WTC11 (cell line): ENCODE measurements around the gene NEDD4L.
"Not testable (repeated sequence)": the region's sequence is repeated elsewhere in the genome, so short reads cannot be mapped to it uniquely, and the experiment has no call there.

Source experiments
- ATF1 ChIP-seq: sonication (generic); formaldehyde crosslinking; IDR thresholded peaks from 2 replicates; pipeline ENCODE4 v1.8.1; 2023; ENCODE audit warnings: mild to moderate bottlenecking, moderate library complexity, missing genetic modification reagents
- CBFB ChIP-seq: sonication (generic); formaldehyde crosslinking; IDR thresholded peaks from 2 replicates; pipeline ENCODE4 v1.8.1; 2022; ENCODE audit warnings: mild to moderate bottlenecking, low read depth, missing genetic modification reagents
- NFYB ChIP-seq: sonication (generic); formaldehyde crosslinking; conservative IDR thresholded peaks from 2 replicates; pipeline ENCODE4 v1.8.0; 2022; ENCODE audit warnings: low read depth, missing genetic modification reagents
- SP1 ChIP-seq: sonication (generic); formaldehyde crosslinking; conservative IDR thresholded peaks from 2 replicates; pipeline ENCODE4 v1.8.1; 2022; ENCODE audit warnings: missing genetic modification reagents
- TEAD1 ChIP-seq: sonication (generic); formaldehyde crosslinking; IDR thresholded peaks from 2 replicates; pipeline ENCODE4 v1.8.0; 2022; ENCODE audit warnings: mild to moderate bottlenecking, missing genetic modification reagents
- TF ChIP-seq, protein P1 (sequence below): fragments of 200-600 bp; IDR thresholded peaks from 2 replicates; pipeline ENCODE4 v1.8.0; 2022; ENCODE audit warnings: antibody characterized with exemption
- TF ChIP-seq, protein P2 (sequence below): sonication (generic); formaldehyde crosslinking; IDR thresholded peaks from 2 replicates; pipeline ENCODE4 v1.8.0; 2022; ENCODE audit warnings: mild to moderate bottlenecking, missing genetic modification reagents
- TF ChIP-seq, protein P3 (sequence below): sonication (generic); formaldehyde crosslinking; IDR thresholded peaks from 2 replicates; pipeline ENCODE4 v1.8.1; 2022; ENCODE audit warnings: low read depth, mild to moderate bottlenecking, moderate library complexity, missing genetic modification reagents, borderline replicate concordance
- TF ChIP-seq, protein P4 (sequence below): sonication (generic); formaldehyde crosslinking; IDR thresholded peaks from 2 replicates; pipeline ENCODE4 v1.8.0; 2022; ENCODE audit warnings: mild to moderate bottlenecking, missing genetic modification reagents
- TF ChIP-seq, protein P5 (sequence below): sonication (generic); formaldehyde crosslinking; IDR thresholded peaks from 2 replicates; pipeline ENCODE4 v1.8.0; 2023; ENCODE audit warnings: missing genetic modification reagents, mild to moderate bottlenecking, borderline replicate concordance
- TF ChIP-seq, protein P6 (sequence below): sonication (generic); formaldehyde crosslinking; IDR thresholded peaks from 2 replicates; pipeline ENCODE4 v1.8.0; 2022; ENCODE audit warnings: mild to moderate bottlenecking, missing genetic modification reagents

DNA sequence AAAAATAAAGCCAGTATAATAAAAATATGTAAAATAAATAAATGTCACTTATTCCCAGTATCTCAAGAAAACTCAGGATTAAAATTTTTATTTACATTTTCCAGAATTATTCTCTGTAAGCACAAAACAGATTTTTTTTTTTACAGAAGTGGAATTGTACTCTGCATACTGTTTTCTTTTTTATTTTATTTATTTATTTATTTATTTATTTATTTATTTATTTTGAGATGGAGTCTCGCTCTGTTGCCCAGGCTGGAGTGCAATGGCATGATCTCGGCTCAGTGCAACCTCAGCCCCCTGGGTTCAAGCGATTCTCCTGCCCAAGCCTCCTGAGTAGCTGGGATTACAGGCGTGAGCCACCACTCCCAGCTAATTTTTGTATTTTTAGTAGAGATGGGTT lies 336.1 kb downstream of the NEDD4L start:
- TF ChIP-seq, protein P1, sequence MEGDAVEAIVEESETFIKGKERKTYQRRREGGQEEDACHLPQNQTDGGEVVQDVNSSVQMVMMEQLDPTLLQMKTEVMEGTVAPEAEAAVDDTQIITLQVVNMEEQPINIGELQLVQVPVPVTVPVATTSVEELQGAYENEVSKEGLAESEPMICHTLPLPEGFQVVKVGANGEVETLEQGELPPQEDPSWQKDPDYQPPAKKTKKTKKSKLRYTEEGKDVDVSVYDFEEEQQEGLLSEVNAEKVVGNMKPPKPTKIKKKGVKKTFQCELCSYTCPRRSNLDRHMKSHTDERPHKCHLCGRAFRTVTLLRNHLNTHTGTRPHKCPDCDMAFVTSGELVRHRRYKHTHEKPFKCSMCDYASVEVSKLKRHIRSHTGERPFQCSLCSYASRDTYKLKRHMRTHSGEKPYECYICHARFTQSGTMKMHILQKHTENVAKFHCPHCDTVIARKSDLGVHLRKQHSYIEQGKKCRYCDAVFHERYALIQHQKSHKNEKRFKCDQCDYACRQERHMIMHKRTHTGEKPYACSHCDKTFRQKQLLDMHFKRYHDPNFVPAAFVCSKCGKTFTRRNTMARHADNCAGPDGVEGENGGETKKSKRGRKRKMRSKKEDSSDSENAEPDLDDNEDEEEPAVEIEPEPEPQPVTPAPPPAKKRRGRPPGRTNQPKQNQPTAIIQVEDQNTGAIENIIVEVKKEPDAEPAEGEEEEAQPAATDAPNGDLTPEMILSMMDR: not testable (repeated sequence)
- TF ChIP-seq, protein P2, sequence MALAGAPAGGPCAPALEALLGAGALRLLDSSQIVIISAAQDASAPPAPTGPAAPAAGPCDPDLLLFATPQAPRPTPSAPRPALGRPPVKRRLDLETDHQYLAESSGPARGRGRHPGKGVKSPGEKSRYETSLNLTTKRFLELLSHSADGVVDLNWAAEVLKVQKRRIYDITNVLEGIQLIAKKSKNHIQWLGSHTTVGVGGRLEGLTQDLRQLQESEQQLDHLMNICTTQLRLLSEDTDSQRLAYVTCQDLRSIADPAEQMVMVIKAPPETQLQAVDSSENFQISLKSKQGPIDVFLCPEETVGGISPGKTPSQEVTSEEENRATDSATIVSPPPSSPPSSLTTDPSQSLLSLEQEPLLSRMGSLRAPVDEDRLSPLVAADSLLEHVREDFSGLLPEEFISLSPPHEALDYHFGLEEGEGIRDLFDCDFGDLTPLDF: not testable (repeated sequence)
- not testable (repeated sequence) for TF ChIP-seq SP1, TEAD1, CBFB, ATF1, NFYB (CRISPR knock-in tag)
- TF ChIP-seq, protein P3, sequence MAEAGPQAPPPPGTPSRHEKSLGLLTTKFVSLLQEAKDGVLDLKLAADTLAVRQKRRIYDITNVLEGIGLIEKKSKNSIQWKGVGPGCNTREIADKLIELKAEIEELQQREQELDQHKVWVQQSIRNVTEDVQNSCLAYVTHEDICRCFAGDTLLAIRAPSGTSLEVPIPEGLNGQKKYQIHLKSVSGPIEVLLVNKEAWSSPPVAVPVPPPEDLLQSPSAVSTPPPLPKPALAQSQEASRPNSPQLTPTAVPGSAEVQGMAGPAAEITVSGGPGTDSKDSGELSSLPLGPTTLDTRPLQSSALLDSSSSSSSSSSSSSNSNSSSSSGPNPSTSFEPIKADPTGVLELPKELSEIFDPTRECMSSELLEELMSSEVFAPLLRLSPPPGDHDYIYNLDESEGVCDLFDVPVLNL (CRISPR knock-in tag): not testable (repeated sequence)
- TF ChIP-seq, protein P4, sequence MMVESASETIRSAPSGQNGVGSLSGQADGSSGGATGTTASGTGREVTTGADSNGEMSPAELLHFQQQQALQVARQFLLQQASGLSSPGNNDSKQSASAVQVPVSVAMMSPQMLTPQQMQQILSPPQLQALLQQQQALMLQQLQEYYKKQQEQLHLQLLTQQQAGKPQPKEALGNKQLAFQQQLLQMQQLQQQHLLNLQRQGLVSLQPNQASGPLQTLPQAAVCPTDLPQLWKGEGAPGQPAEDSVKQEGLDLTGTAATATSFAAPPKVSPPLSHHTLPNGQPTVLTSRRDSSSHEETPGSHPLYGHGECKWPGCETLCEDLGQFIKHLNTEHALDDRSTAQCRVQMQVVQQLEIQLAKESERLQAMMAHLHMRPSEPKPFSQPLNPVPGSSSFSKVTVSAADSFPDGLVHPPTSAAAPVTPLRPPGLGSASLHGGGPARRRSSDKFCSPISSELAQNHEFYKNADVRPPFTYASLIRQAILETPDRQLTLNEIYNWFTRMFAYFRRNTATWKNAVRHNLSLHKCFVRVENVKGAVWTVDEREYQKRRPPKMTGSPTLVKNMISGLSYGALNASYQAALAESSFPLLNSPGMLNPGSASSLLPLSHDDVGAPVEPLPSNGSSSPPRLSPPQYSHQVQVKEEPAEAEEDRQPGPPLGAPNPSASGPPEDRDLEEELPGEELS (CRISPR knock-in tag): not testable (repeated sequence)
- TF ChIP-seq, protein P5, sequence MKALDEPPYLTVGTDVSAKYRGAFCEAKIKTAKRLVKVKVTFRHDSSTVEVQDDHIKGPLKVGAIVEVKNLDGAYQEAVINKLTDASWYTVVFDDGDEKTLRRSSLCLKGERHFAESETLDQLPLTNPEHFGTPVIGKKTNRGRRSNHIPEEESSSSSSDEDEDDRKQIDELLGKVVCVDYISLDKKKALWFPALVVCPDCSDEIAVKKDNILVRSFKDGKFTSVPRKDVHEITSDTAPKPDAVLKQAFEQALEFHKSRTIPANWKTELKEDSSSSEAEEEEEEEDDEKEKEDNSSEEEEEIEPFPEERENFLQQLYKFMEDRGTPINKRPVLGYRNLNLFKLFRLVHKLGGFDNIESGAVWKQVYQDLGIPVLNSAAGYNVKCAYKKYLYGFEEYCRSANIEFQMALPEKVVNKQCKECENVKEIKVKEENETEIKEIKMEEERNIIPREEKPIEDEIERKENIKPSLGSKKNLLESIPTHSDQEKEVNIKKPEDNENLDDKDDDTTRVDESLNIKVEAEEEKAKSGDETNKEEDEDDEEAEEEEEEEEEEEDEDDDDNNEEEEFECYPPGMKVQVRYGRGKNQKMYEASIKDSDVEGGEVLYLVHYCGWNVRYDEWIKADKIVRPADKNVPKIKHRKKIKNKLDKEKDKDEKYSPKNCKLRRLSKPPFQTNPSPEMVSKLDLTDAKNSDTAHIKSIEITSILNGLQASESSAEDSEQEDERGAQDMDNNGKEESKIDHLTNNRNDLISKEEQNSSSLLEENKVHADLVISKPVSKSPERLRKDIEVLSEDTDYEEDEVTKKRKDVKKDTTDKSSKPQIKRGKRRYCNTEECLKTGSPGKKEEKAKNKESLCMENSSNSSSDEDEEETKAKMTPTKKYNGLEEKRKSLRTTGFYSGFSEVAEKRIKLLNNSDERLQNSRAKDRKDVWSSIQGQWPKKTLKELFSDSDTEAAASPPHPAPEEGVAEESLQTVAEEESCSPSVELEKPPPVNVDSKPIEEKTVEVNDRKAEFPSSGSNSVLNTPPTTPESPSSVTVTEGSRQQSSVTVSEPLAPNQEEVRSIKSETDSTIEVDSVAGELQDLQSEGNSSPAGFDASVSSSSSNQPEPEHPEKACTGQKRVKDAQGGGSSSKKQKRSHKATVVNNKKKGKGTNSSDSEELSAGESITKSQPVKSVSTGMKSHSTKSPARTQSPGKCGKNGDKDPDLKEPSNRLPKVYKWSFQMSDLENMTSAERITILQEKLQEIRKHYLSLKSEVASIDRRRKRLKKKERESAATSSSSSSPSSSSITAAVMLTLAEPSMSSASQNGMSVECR (CRISPR knock-in tag): not testable (repeated sequence)
- TF ChIP-seq, protein P6, sequence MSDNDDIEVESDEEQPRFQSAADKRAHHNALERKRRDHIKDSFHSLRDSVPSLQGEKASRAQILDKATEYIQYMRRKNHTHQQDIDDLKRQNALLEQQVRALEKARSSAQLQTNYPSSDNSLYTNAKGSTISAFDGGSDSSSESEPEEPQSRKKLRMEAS (CRISPR knock-in tag): not testable (repeated sequence)
